ENCODE data around the gene NUTM1.
"Not testable (repeated sequence)": the region's sequence is repeated elsewhere in the genome, so short reads cannot be mapped to it uniquely, and the experiment has no call there.

The NUTM1 gene

GRCh38 chr15:34389594-34390086 is 46.5 kb downstream of the NUTM1 start:
- H3K9me3 ChIP-seq (ENCODE audit: control insufficient read depth, low read length); H3K27me3 ChIP-seq (replicated peaks; ENCODE audit: control insufficient read depth, insufficient read depth, low read length); H3K4me1 ChIP-seq (ENCODE audit: control insufficient read depth, insufficient read depth, low read length); DNase-seq (ENCODE audit: low read depth); H3K4me3 ChIP-seq (ENCODE audit: low read length); H3K9ac ChIP-seq (ENCODE audit: low read length); H3K36me3 ChIP-seq (ENCODE audit: control insufficient read depth, insufficient read depth, low read length, severe bottlenecking): not testable (repeated sequence)

GRCh38 chr15:34392981-34393380 is 49.9 kb downstream of the NUTM1 start:
- not testable (repeated sequence) for H3K9ac ChIP-seq (ENCODE audit: low read length); H3K9me3 ChIP-seq (ENCODE audit: control insufficient read depth, low read length); H3K4me3 ChIP-seq (ENCODE audit: low read length); H3K36me3 ChIP-seq (ENCODE audit: control insufficient read depth, insufficient read depth, low read length, severe bottlenecking); H3K27me3 ChIP-seq (replicated peaks; ENCODE audit: control insufficient read depth, insufficient read depth, low read length); DNase-seq (ENCODE audit: low read depth); H3K4me1 ChIP-seq (ENCODE audit: control insufficient read depth, insufficient read depth, low read length)

DNA sequence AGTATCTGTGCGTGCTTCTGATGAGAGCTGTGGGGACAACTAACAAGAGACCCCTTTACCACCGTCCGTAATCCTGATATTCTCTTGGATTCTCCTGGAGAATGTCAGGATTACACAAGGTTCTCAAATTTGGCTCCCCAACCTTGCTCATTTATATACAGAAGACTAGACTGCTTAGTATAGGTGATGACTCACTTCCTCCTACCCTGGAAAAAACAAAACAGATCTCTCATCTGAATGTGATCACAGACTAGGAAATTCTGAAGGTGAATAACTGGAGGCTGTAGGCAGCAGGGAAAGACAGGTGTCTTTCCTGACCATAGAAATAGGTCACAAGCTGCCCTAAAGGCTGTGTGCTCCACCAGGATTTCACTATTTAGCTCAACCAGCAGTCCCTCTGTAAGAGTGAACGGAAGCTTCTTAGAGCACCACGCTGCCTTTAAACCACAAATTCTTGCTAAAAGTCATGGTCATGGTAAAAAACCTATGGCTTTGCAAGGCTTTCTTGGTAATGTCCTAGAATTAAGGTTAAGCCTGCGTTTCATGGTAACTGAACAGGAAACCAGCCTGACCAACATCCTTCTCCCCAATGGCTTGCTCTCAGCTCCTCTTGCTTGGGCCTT is 54.6 kb downstream of the NUTM1 start:
- H3K4me3 ChIP-seq (ENCODE audit: low read length); H3K9me3 ChIP-seq (ENCODE audit: control insufficient read depth, low read length); H3K27me3 ChIP-seq (replicated peaks; ENCODE audit: control insufficient read depth, insufficient read depth, low read length); H3K36me3 ChIP-seq (ENCODE audit: control insufficient read depth, insufficient read depth, low read length, severe bottlenecking); DNase-seq (ENCODE audit: low read depth); H3K9ac ChIP-seq (ENCODE audit: low read length); H3K4me1 ChIP-seq (ENCODE audit: control insufficient read depth, insufficient read depth, low read length): not testable (repeated sequence)

DNA sequence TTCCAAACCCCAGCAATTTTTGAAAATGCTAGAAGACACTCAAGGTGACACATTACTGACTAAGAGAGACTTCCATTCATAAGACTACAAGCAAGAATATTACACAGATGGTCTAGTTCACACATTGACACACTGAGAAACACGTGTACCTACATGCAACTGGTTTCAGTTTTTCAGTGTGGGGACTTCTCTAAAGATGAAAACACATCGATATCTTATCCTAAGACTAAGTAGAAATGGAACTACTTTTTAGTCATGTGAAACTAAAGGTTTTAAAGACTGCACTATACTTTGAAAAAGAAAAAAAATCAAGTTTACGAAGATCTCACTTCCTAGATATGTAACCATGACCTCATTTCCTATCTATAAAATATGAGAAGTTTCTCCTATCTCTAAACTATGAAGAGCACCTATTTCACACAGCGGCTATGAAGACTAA is 60.1 kb downstream of the NUTM1 start:
- H3K4me3 ChIP-seq (ENCODE audit: low read length); DNase-seq (ENCODE audit: low read depth); H3K4me1 ChIP-seq (ENCODE audit: control insufficient read depth, insufficient read depth, low read length); H3K27me3 ChIP-seq (replicated peaks; ENCODE audit: control insufficient read depth, insufficient read depth, low read length); H3K9me3 ChIP-seq (ENCODE audit: control insufficient read depth, low read length); H3K36me3 ChIP-seq (ENCODE audit: control insufficient read depth, insufficient read depth, low read length, severe bottlenecking); H3K9ac ChIP-seq (ENCODE audit: low read length): not testable (repeated sequence)

GRCh38 chr15:34403899-34404298 is 60.8 kb downstream of the NUTM1 start:
- not testable (repeated sequence) for H3K36me3 ChIP-seq (ENCODE audit: control insufficient read depth, insufficient read depth, low read length, severe bottlenecking); H3K27me3 ChIP-seq (replicated peaks; ENCODE audit: control insufficient read depth, insufficient read depth, low read length); H3K4me3 ChIP-seq (ENCODE audit: low read length); DNase-seq (ENCODE audit: low read depth); H3K9ac ChIP-seq (ENCODE audit: low read length); H3K4me1 ChIP-seq (ENCODE audit: control insufficient read depth, insufficient read depth, low read length); H3K9me3 ChIP-seq (ENCODE audit: control insufficient read depth, low read length)

Data from adipocyte (in vitro differentiated cells).